GM12878 (cell line): ENCODE data around the gene RPL29. TPM values are rescaled to one million over a fixed set of nuclear protein-coding genes. Genes with fewer than 3 reads are reported as not detected.

Experiments used
- ATAC-seq: fragments of 200-7000 bp; cut with Tn5 transposase; 3 replicates; pipeline ENCODE4 v1.9.1; 2020; ENCODE audit warnings: mild to moderate bottlenecking, moderate library complexity
- BruUV-seq: library from RNA; stranded (reverse); fragments of 400-500 nt; replicated peaks from 2 replicates; lab custom pipeline; 2021; lab: Mats Ljungman, UMichigan
- CTCF ChIA-PET: fragments of 300-600 bp; sonication (Branson Sonifier 250); formaldehyde crosslinking; extraction: SDS; loops from one replicate; lab custom pipeline; 2021; ENCODE audit warnings: inconsistent platforms; lab: Yijun Ruan, JAX
- POLR2A ChIA-PET: fragments of 350-600 bp; formaldehyde crosslinking; extraction: SDS; loops from one replicate; lab custom pipeline; 2021; ENCODE audit warnings: inconsistent platforms; lab: Charles Lee
- RAD21 ChIA-PET: fragments of 300-600 bp; sonication (Branson Sonifier 250); formaldehyde crosslinking; loops from one replicate; lab custom pipeline; 2023; ENCODE audit warnings: antibody characterized with exemption; ENCODE audit not compliant: unreplicated experiment; lab: Charles Lee
- SMC1A ChIA-PET: fragments of 300-600 bp; sonication (Branson Sonifier 250); formaldehyde crosslinking; loops from one replicate; lab custom pipeline; 2023; ENCODE audit not compliant: unreplicated experiment, uncharacterized antibody; lab: Charles Lee
- DNase-seq: peaks from one replicate; pipeline ENCODE4 v3.0.0-alpha.2; 2011; ENCODE audit warnings: low read depth, low spot score
- FAIRE-seq: peaks from 3 replicates; lab custom pipeline; 2011; peaks lifted over from hg19 to GRCh38; lab: Jason Lieb, UNC
- H2AFZ ChIP-seq: 2 replicates; pipeline ENCODE4 v1.6.0; 2011; ENCODE audit warnings: low read depth, low read length, control low read depth; ENCODE audit not compliant: control insufficient read depth
- H3K27ac ChIP-seq: 2 replicates; pipeline ENCODE4 v1.5.1; 2011; ENCODE audit warnings: control low read depth; ENCODE audit not compliant: control insufficient read depth, insufficient read depth
- H3K27me3 ChIP-seq, 2 experiments: replicated peaks in 1 of 2; 2 replicates each; pipeline versions ENCODE4 v1.6.0 to v1.6.1; 2011; ENCODE audit warnings: low read length in 1 of 2; ENCODE audit not compliant: control insufficient read depth in 2 of 2, insufficient read depth in 2 of 2
- H3K36me3 ChIP-seq, 2 experiments: 2 replicates each; pipeline ENCODE4 v1.5.1; 2011; ENCODE audit warnings: low read length in 1 of 2; ENCODE audit not compliant: control insufficient read depth in 2 of 2, insufficient read depth in 2 of 2
- H3K4me1 ChIP-seq: 2 replicates; pipeline ENCODE4 v1.6.1; 2011; ENCODE audit warnings: mild to moderate bottlenecking, low read length, moderate library complexity, mixed read lengths; ENCODE audit not compliant: control insufficient read depth, insufficient read depth
- H3K4me2 ChIP-seq: 2 replicates; pipeline ENCODE4 v1.6.0; 2011; ENCODE audit warnings: control low read depth; ENCODE audit not compliant: control insufficient read depth, insufficient read depth
- H3K4me3 ChIP-seq: fragments of 200-600 bp; sonication (generic); 2 replicates; pipeline ENCODE4 v1.5.1; 2016
- H3K79me2 ChIP-seq: 2 replicates; pipeline ENCODE4 v1.6.0; 2011; ENCODE audit warnings: low read length; ENCODE audit not compliant: control insufficient read depth, insufficient read depth
- H3K9ac ChIP-seq: 2 replicates; pipeline ENCODE4 v1.8.0; 2011; ENCODE audit warnings: low read length, control low read depth, mixed read lengths; ENCODE audit not compliant: control insufficient read depth, insufficient read depth
- H3K9me3 ChIP-seq: replicated peaks from 3 replicates; pipeline ENCODE4 v1.5.1; 2011; ENCODE audit warnings: mild to moderate bottlenecking, low read length; ENCODE audit not compliant: control insufficient read depth, insufficient read depth
- H4K20me1 ChIP-seq: 2 replicates; pipeline ENCODE4 v1.6.0; 2011; ENCODE audit not compliant: control insufficient read depth, insufficient read depth
- CHD1 ChIP-seq: IDR thresholded peaks from 2 replicates; pipeline ENCODE4 v1.6.1; 2012; ENCODE audit warnings: low read depth, low read length, improper control_type of control experiment
- EP300 ChIP-seq, 2 experiments: fragments of 150-350 bp in 1 of 2; IDR thresholded peaks; 2 replicates each; pipeline ENCODE4 v1.6.1; 2011 to 2012; ENCODE audit warnings: low read depth in 2 of 2, low read length in 2 of 2, borderline replicate concordance in 1 of 2, improper control_type of control experiment in 1 of 2, inconsistent platforms in 1 of 2; ENCODE audit not compliant: control insufficient read depth in 1 of 2
- HDAC6 ChIP-seq: fragments of 200-600 bp; sonication (generic); IDR thresholded peaks from one replicate; pipeline ENCODE4 v1.8.0; 2017; ENCODE audit warnings: antibody characterized with exemption; ENCODE audit not compliant: unreplicated experiment
- PKNOX1 ChIP-seq: fragments of 450-650 bp; IDR thresholded peaks from 2 replicates; pipeline ENCODE4 v1.6.1; 2016; ENCODE audit warnings: mild to moderate bottlenecking
- SUPT20H ChIP-seq: IDR thresholded peaks from 2 replicates; pipeline ENCODE4 v1.6.1; 2011; ENCODE audit warnings: low read depth, mild to moderate bottlenecking, low read length, moderate library complexity, borderline replicate concordance; ENCODE audit not compliant: control insufficient read depth
- YBX1 ChIP-seq: fragments of 450-650 bp; IDR thresholded peaks from 2 replicates; pipeline ENCODE4 v1.6.1; 2016; ENCODE audit warnings: antibody characterized with exemption
- ZSCAN29 ChIP-seq: fragments of 450-650 bp; IDR thresholded peaks from 2 replicates; pipeline ENCODE4 v1.6.1; 2017; ENCODE audit warnings: mild to moderate bottlenecking, moderate library complexity
- WGBS: methylation state at CpG from one replicate; pipeline ENCODE4 v1.1.6; 2016; ENCODE audit warnings: low lambda C conversion rate; ENCODE audit not compliant: insufficient replicate concordance, insufficient coverage; ENCODE audit errors: missing lambda C conversion rate; 5-methylcytosine and 5-hydroxymethylcytosine counted together
- in situ Hi-C: fragments of 300-500 bp; cut with MboI; formaldehyde crosslinking; loops from 9 replicates; pipeline ENCODE4 v1.14.3; 2018; ENCODE audit warnings: mixed read lengths
- intact Hi-C: fragments of 100-400 bp; cut with micrococcal nuclease; formaldehyde crosslinking; loops from one replicate; pipeline ENCODE4 v1.14.2; 2022; ENCODE audit not compliant: unreplicated experiment
- polyA plus RNA-seq, 11 experiments: library from polyadenylated mRNA; depleted of rRNA in 4 of 11; unstranded in 6 of 11; stranded (reverse) in 5 of 11; fragments of >200 nt; fragmentation: Nextera tagmentation in 4 of 11; fragmentation: Illumina TruSeq in 1 of 11; extraction: Ambion mirVana in 4 of 11; extraction: Trizol in 1 of 11; gene quantifications; 1 replicate in 1 of 11; 2 replicates in 10 of 11; pipeline versions ENCODE4 v1.2.1 to v1.2.3, GENCODE V29; 2011 to 2016; ENCODE audit warnings: inconsistent platforms in 2 of 11, missing spikeins in 2 of 11, low read depth in 1 of 11
- total RNA-seq, 4 experiments: library from RNA; depleted of rRNA in 3 of 4; stranded (reverse); fragments of >200 nt in 3 of 4; fragmentation: Illumina TruSeq in 1 of 4; extraction: Trizol in 1 of 4; gene quantifications; 2 replicates each; pipeline versions ENCODE4 v1.2.1 to v1.2.3, GENCODE V29; 2013 to 2021

RPL29 gene
- total and polyA plus RNA-seq, 10 of the 15 experiments (the other 5 are each of a cell fraction or from before 2014, with no cell fraction given) = 1,053 to 2,477 (median 1,657) TPM

- ChIA-PET CTCF (interaction anchor here (0.7 to 1.4 kb wide), 4 partner anchors 13 to 153 kb away, joined by 3 to 7 read pairs (median 4); partner anchors contain the start of genes ACY1 and PARP3), POLR2A (no interaction called here), RAD21 (interaction anchor here (2.1 kb wide), 1 partner anchor 26 kb away, joined by 10 read pairs; the partner anchor contains the start of gene PARP3), SMC1A (interaction anchor here (1.4 kb wide), 1 partner anchor 27 kb away, joined by 5 read pairs; the partner anchor contains the start of gene PARP3)
- Histone ChIP-seq H3K4me1 (peaks cover 7% of the 10 kb centered on the region), H3K36me3 (no peaks in the 10 kb centered on the region), H4K20me1 (no peaks in the 10 kb centered on the region), H3K9me3 (no peaks in the 10 kb centered on the region), H3K79me2 (peaks cover 5% of the 10 kb centered on the region; the same call in 1 of the 2 replicates), H3K4me2 (no peak overlapping the region), H2AFZ (no peak overlapping the region), H3K9ac (no peak overlapping the region), H3K4me3 (no peak overlapping the region), H3K27ac (no peak overlapping the region), H3K27me3 (no peaks in the 10 kb centered on the region)
- FAIRE-seq (no peak), DNase-seq (no peak), ATAC-seq (no peak)
- in situ Hi-C loops = no loop called here
- TSS peak; percentile 69 for BruUV-seq
- 72% methylated on average over 6 of the region's 6 CpGs for WGBS
- intact Hi-C loops = no loop called here
- TF ChIP-seq YBX1 (no peak), EP300 (IDR thresholded peaks at IDR 0.05; ENCODE audit: borderline replicate concordance in 1 of 2, control insufficient read depth in 1 of 2, low read depth in 2 of 2, low read length in 2 of 2) (no peak), PKNOX1 (no peak), SUPT20H (no peak), CHD1 (no peak), HDAC6 (no peak), ZSCAN29 (no peak)
These were observed 26.6 kb downstream of the RPL29 start for GRCh38 chr3:51968883-51969678.
